IMR-90 (cell line): ENCODE measurements around the gene PTGDS. TPM values are rescaled to one million over a fixed set of nuclear protein-coding genes. Genes with fewer than 3 reads are reported as not detected.

Source experiments
- ATAC-seq: fragments of 200-7000 bp; cut with Tn5 transposase; 2 replicates; pipeline ENCODE4 v1.9.1; 2020; ENCODE audit warnings: low read depth, mild to moderate bottlenecking, moderate library complexity
- BruUV-seq: library from RNA; stranded (reverse); fragments of 400-500 nt; replicated peaks from 2 replicates; lab custom pipeline; 2021; lab: Mats Ljungman, UMichigan
- CTCF ChIA-PET: fragments of 300-600 bp; formaldehyde crosslinking; extraction: SDS; loops from one replicate; lab custom pipeline; 2021; ENCODE audit warnings: antibody characterized with exemption; lab: Yijun Ruan, JAX
- POLR2A ChIA-PET: fragments of 300-600 bp; sonication (Branson Sonifier 250); formaldehyde crosslinking; loops from one replicate; lab custom pipeline; 2022; ENCODE audit warnings: antibody characterized with exemption; ENCODE audit not compliant: unreplicated experiment; lab: Charles Lee
- DNase-seq: peaks from one replicate; pipeline ENCODE4 v3.0.0; 2013
- H2AFZ ChIP-seq: replicated peaks from 2 replicates; pipeline ENCODE3; 2013; ENCODE audit warnings: low read length, mild to moderate bottlenecking; ENCODE audit not compliant: poor library complexity
- H2AK5ac ChIP-seq: 2 replicates; pipeline ENCODE4 v1.6.1; 2013; ENCODE audit warnings: low read depth, low read length, inconsistent platforms
- H2AK9ac ChIP-seq: replicated peaks from 2 replicates; pipeline ENCODE3; 2013; ENCODE audit warnings: mild to moderate bottlenecking, low read depth, low read length, moderate library complexity; ENCODE audit not compliant: poor library complexity
- H2BK120ac ChIP-seq: 2 replicates; pipeline ENCODE4 v1.6.1; 2013; ENCODE audit warnings: low read depth, low read length, inconsistent platforms
- H2BK15ac ChIP-seq: 3 replicates; pipeline ENCODE4 v1.6.1; 2013; ENCODE audit warnings: low read depth, low read length, inconsistent platforms
- H2BK20ac ChIP-seq: 2 replicates; pipeline ENCODE4 v1.6.1; 2013; ENCODE audit warnings: low read depth, mild to moderate bottlenecking, inconsistent platforms, low read length, moderate library complexity
- H2BK5ac ChIP-seq: 2 replicates; pipeline ENCODE4 v1.6.1; 2013; ENCODE audit warnings: mild to moderate bottlenecking, low read depth, low read length, inconsistent platforms; ENCODE audit not compliant: poor library complexity, severe bottlenecking
- H3K14ac ChIP-seq: replicated peaks from 2 replicates; pipeline ENCODE4 v1.6.1; 2013; ENCODE audit warnings: low read depth, low read length, inconsistent platforms
- H3K18ac ChIP-seq: 2 replicates; pipeline ENCODE4 v1.6.1; 2013; ENCODE audit warnings: low read depth, low read length, control low read depth
- H3K23ac ChIP-seq: 2 replicates; pipeline ENCODE4 v1.6.1; 2013; ENCODE audit warnings: low read depth, low read length, inconsistent platforms
- H3K27ac ChIP-seq: 2 replicates; pipeline ENCODE4 v1.5.1; 2013; ENCODE audit warnings: mild to moderate bottlenecking, control low read depth, low read length; ENCODE audit not compliant: insufficient read depth
- H3K27me3 ChIP-seq: 2 replicates; pipeline ENCODE4 v1.6.1; 2013; ENCODE audit warnings: low read length; ENCODE audit not compliant: control insufficient read depth, insufficient read depth
- H3K36me3 ChIP-seq: 2 replicates; pipeline ENCODE4 v1.6.1; 2013; ENCODE audit warnings: low read length, mixed read lengths; ENCODE audit not compliant: control insufficient read depth, insufficient read depth
- H3K4ac ChIP-seq: 2 replicates; pipeline ENCODE4 v1.6.1; 2013; ENCODE audit warnings: low read depth, low read length, inconsistent platforms
- H3K4me1 ChIP-seq: 2 replicates; pipeline ENCODE4 v1.6.1; 2013; ENCODE audit warnings: low read length, mixed read lengths; ENCODE audit not compliant: control insufficient read depth, insufficient read depth
- H3K4me2 ChIP-seq: 2 replicates; pipeline ENCODE4 v1.6.1; 2013; ENCODE audit warnings: low read depth, mild to moderate bottlenecking, control low read depth, low read length, moderate library complexity
- H3K4me3 ChIP-seq: 2 replicates; pipeline ENCODE4 v1.5.1; 2013; ENCODE audit warnings: low read depth, mild to moderate bottlenecking, control low read depth, low read length, moderate library complexity; ENCODE audit not compliant: insufficient read depth
- H3K56ac ChIP-seq: 2 replicates; pipeline ENCODE4 v1.6.1; 2013; ENCODE audit warnings: low read length, inconsistent platforms; ENCODE audit not compliant: insufficient read depth; ENCODE audit errors: extremely low read depth
- H3K79me1 ChIP-seq, 2 experiments: 2 replicates each; pipeline ENCODE4 v1.6.1; 2013; ENCODE audit warnings: low read length in 2 of 2, inconsistent platforms in 1 of 2, low read depth in 1 of 2
- H3K9ac ChIP-seq: 2 replicates; pipeline ENCODE4 v1.6.1; 2013; ENCODE audit warnings: low read depth, low read length, control low read depth
- H3K9me1 ChIP-seq: 2 replicates; pipeline ENCODE4 v1.6.1; 2013; ENCODE audit warnings: low read length, inconsistent platforms; ENCODE audit not compliant: insufficient read depth
- H3K9me3 ChIP-seq: 2 replicates; pipeline ENCODE4 v1.6.1; 2013; ENCODE audit warnings: low read length; ENCODE audit not compliant: control insufficient read depth, insufficient read depth
- H4K20me1 ChIP-seq: 2 replicates; pipeline ENCODE4 v1.6.1; 2013; ENCODE audit warnings: low read length, inconsistent platforms; ENCODE audit not compliant: insufficient read depth
- H4K5ac ChIP-seq: 2 replicates; pipeline ENCODE4 v1.6.1; 2013; ENCODE audit warnings: mild to moderate bottlenecking, low read depth, low read length, control low read depth
- H4K8ac ChIP-seq, 2 experiments: 2 replicates each; pipeline ENCODE4 v1.6.1; 2013; ENCODE audit warnings: low read depth in 2 of 2, low read length in 2 of 2, control low read depth in 1 of 2, inconsistent platforms in 1 of 2
- H4K91ac ChIP-seq: 2 replicates; pipeline ENCODE4 v1.6.1; 2013; ENCODE audit warnings: low read depth, low read length, inconsistent platforms; ENCODE audit not compliant: insufficient read depth
- BHLHE40 ChIP-seq: fragments of 150-350 bp; IDR thresholded peaks from 2 replicates; pipeline ENCODE4 v1.6.1; 2016; ENCODE audit warnings: mild to moderate bottlenecking, low read depth, low read length
- CEBPB ChIP-seq: IDR thresholded peaks from 2 replicates; pipeline ENCODE4 v1.6.1; 2012; ENCODE audit warnings: low read depth, low read length, improper control_type of control experiment
- ELK1 ChIP-seq: fragments of 150-350 bp; IDR thresholded peaks from 2 replicates; pipeline ENCODE4 v1.6.1; 2016; ENCODE audit warnings: low read depth, mild to moderate bottlenecking, low read length, moderate library complexity, borderline replicate concordance
- MAFK ChIP-seq: IDR thresholded peaks from 2 replicates; pipeline ENCODE4 v1.6.1; 2012; ENCODE audit warnings: low read depth, low read length, improper control_type of control experiment
- MXI1 ChIP-seq: IDR thresholded peaks from 2 replicates; pipeline ENCODE4 v1.6.1; 2012; ENCODE audit warnings: low read depth, mild to moderate bottlenecking, low read length, moderate library complexity, borderline replicate concordance
- RAD21 ChIP-seq: IDR thresholded peaks from 2 replicates; pipeline ENCODE4 v1.6.1; 2012; ENCODE audit warnings: low read length, improper control_type of control experiment
- RCOR1 ChIP-seq: IDR thresholded peaks from 2 replicates; pipeline ENCODE4 v1.6.1; 2012; ENCODE audit warnings: mild to moderate bottlenecking, low read length, improper control_type of control experiment; ENCODE audit not compliant: insufficient replicate concordance
- RFX5 ChIP-seq: IDR thresholded peaks from 2 replicates; pipeline ENCODE4 v1.8.0; 2012; ENCODE audit warnings: low read depth, mild to moderate bottlenecking, low read length, moderate library complexity
- SMC3 ChIP-seq: fragments of 150-350 bp; IDR thresholded peaks from 2 replicates; pipeline ENCODE4 v1.6.1; 2016; ENCODE audit warnings: low read depth, mild to moderate bottlenecking, antibody characterized with exemption, low read length, moderate library complexity
- WGBS, 2 experiments: methylation state at CpG; one replicate each; pipeline versions ENCODE4 v1.1.5 to v1.1.7; 2013; ENCODE audit warnings: missing lambda C conversion rate in 2 of 2; ENCODE audit not compliant: insufficient read length in 1 of 2; ENCODE audit errors: extremely low coverage in 2 of 2; 5-methylcytosine and 5-hydroxymethylcytosine counted together
- dilution Hi-C: fragments of 300-500 bp; cut with HindIII; formaldehyde crosslinking; loops from one replicate; pipeline ENCODE4 v1.14.3; 2018; ENCODE audit warnings: low sequenced_read_pairs; ENCODE audit not compliant: unreplicated experiment
- in situ Hi-C: fragments of 300-500 bp; cut with MboI; formaldehyde crosslinking; loops from 3 replicates; pipeline ENCODE4 v1.14.3; 2019; ENCODE audit warnings: low sequenced_read_pairs, inconsistent platforms, mixed read lengths
- intact Hi-C: fragments of 100-400 bp; cut with micrococcal nuclease; formaldehyde crosslinking; loops from 2 replicates; pipeline ENCODE4 v1.10.0; 2022
- polyA plus RNA-seq, 3 experiments: library from polyadenylated mRNA; depleted of rRNA; stranded (reverse); fragments of >200 nt; gene quantifications; 2 replicates each; pipeline ENCODE4 v1.2.3, GENCODE V29; 2012; ENCODE audit warnings: low replicate concordance in 1 of 3
- total RNA-seq: library from RNA; depleted of rRNA; stranded (reverse); fragments of >200 nt; gene quantifications from 2 replicates; pipeline ENCODE4 v1.2.3, GENCODE V29; 2012

The PTGDS gene
- total and polyA plus RNA-seq, 2 of the 4 experiments (the other 2 are of a cell fraction), result 1.2 TPM; not detected in 1

GRCh38 chr9:136994888-136995230 lies 17.6 kb downstream of the PTGDS start:
- Histone ChIP-seq H2BK20ac (no peak overlapping the region), H3K9ac (no peak overlapping the region), H3K56ac (no peak overlapping the region), H2BK120ac (no peak overlapping the region), H3K23ac (no peak overlapping the region), H3K36me3 (peaks cover 5% of the 10 kb centered on the region; the same call in 1 of the 2 replicates), H4K91ac (no peak overlapping the region), H3K79me1 (peaks cover 6 to 16% of the 10 kb centered on the region in 2 experiments; a peak in 3 of 4 replicates), H3K4me3 (no peak overlapping the region), H3K14ac (no peak overlapping the region), H4K5ac (no peak overlapping the region), H3K27ac (no peak overlapping the region), H3K4me1 (peaks cover 23% of the 10 kb centered on the region), H3K27me3 (peaks cover 2% of the 10 kb centered on the region; the same call in 1 of the 2 replicates), H3K9me3 (peaks cover 6% of the 10 kb centered on the region), H3K4me2 (no peak overlapping the region), H4K20me1 (no peaks in the 10 kb centered on the region; the same call in 1 of the 2 replicates), H4K8ac (no peak overlapping the region), H3K9me1 (peaks cover 8% of the 10 kb centered on the region), H2AK9ac (no peak overlapping the region), H3K4ac (no peak overlapping the region), H2AK5ac (no peak overlapping the region), H2BK5ac (no peak overlapping the region), H2AFZ (no peak overlapping the region), H2BK15ac (no peak overlapping the region), H3K18ac (no peak overlapping the region)
- dilution Hi-C loops, result no loop called here
- 68% methylated on average over 29 of the region's 40 CpGs; no CpG with 5 or more reads in 1 of the 2 experiments for WGBS, 2 experiments
- ChIA-PET POLR2A (no interaction called here), CTCF (no interaction called here)
- BruUV-seq, result no TSS peak
- intact Hi-C loops, result no loop called here
- in situ Hi-C loops, result no loop called here
- TF ChIP-seq RCOR1 (no peak), RFX5 (no peak), SMC3 (no peak), BHLHE40 (no peak), MAFK (no peak), RAD21 (no peak), CEBPB (no peak), MXI1 (no peak), ELK1 (no peak)
- ATAC-seq (no peak), DNase-seq (no peak)
